DOHH2 (cell line): ENCODE data around the gene SLC6A1.

Experiments used
- EZH2phosphoT487 ChIP-seq: fragments of 200-600 bp; sonication (generic); IDR thresholded peaks from 2 replicates; pipeline ENCODE4 v1.6.1; 2017; ENCODE audit warnings: borderline replicate concordance, mild to moderate bottlenecking, antibody characterized with exemption, low read length, moderate library complexity, mixed read lengths
- TF ChIP-seq, protein P1 (sequence below): fragments of 200-600 bp; sonication (generic); IDR thresholded peaks from one replicate; pipeline ENCODE4 v1.5.1; 2014; ENCODE audit warnings: antibody characterized with exemption, mild to moderate bottlenecking, low read depth, low read length; ENCODE audit not compliant: poor library complexity, severe bottlenecking

DNA sequence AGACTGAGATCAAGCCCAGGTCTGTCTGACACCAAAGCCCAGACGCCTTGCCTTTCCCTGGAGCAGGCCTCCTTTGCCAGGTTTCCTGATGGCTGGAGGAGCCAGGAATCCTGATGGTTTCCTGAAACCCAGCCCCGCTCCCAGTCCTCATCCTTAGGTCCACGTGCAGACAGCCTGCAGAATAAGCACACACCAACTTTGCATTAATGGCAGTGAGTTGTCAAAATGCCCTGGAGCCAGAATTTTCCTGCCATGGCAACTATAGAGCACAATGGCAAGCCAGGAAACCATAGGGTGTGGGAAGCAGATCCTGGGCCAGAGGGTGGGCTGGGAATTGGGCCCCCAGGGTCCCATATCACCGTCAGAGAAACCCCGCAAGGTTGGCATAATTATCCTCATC is 94.3 kb downstream of the SLC6A1 start:
- TF ChIP-seq, protein P1, sequence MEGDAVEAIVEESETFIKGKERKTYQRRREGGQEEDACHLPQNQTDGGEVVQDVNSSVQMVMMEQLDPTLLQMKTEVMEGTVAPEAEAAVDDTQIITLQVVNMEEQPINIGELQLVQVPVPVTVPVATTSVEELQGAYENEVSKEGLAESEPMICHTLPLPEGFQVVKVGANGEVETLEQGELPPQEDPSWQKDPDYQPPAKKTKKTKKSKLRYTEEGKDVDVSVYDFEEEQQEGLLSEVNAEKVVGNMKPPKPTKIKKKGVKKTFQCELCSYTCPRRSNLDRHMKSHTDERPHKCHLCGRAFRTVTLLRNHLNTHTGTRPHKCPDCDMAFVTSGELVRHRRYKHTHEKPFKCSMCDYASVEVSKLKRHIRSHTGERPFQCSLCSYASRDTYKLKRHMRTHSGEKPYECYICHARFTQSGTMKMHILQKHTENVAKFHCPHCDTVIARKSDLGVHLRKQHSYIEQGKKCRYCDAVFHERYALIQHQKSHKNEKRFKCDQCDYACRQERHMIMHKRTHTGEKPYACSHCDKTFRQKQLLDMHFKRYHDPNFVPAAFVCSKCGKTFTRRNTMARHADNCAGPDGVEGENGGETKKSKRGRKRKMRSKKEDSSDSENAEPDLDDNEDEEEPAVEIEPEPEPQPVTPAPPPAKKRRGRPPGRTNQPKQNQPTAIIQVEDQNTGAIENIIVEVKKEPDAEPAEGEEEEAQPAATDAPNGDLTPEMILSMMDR: no peak
- TF ChIP-seq EZH2phosphoT487: no peak
